Body of pancreas (tissue), 4 donors: ENCODE data around the gene FAM193A.

Experiments used
- POLR2A ChIP-seq, 3 donors: fragments of 450-650 bp; IDR thresholded peaks; one replicate each; pipeline ENCODE4 v1.6.1; 2016; ENCODE audit warnings: antibody characterized with exemption in 3 of 3, mild to moderate bottlenecking in 2 of 3
- TF ChIP-seq, protein P1 (sequence below), 7 experiments: fragments of 450-650 bp in 4 of 7; fragments of 200-600 bp in 3 of 7; sonication (generic) in 3 of 7; IDR thresholded peaks; one replicate each; pipeline ENCODE4 v1.5.1; 2016 to 2019; ENCODE audit warnings: antibody characterized with exemption in 7 of 7

DNA sequence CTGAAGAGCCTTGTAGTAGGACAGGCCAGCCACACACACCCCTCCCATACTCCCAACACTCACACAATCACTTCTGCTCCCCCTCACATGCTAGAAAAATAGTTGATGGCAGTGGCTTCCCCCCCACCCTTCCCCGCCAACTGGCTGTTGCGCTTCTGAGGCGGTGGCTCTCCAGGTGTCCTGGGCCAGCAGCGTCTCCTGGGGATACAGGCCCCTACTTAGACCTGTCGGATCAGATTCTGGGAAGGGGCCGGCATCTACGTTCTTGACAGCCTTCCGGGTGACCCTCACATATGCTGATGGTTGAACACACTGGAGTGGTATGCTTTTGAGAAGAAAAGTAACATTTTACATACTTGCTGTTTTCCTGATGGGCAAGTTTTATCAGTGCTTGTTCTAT lies 179.8 kb downstream of the FAM193A start:
- TF ChIP-seq, protein P1, sequence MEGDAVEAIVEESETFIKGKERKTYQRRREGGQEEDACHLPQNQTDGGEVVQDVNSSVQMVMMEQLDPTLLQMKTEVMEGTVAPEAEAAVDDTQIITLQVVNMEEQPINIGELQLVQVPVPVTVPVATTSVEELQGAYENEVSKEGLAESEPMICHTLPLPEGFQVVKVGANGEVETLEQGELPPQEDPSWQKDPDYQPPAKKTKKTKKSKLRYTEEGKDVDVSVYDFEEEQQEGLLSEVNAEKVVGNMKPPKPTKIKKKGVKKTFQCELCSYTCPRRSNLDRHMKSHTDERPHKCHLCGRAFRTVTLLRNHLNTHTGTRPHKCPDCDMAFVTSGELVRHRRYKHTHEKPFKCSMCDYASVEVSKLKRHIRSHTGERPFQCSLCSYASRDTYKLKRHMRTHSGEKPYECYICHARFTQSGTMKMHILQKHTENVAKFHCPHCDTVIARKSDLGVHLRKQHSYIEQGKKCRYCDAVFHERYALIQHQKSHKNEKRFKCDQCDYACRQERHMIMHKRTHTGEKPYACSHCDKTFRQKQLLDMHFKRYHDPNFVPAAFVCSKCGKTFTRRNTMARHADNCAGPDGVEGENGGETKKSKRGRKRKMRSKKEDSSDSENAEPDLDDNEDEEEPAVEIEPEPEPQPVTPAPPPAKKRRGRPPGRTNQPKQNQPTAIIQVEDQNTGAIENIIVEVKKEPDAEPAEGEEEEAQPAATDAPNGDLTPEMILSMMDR (IDR thresholded peaks at IDR 0.05): no peak
- TF ChIP-seq POLR2A (IDR thresholded peaks at IDR 0.05): no peak
